PC-9 (cell line): Measurements from ENCODE around the gene NSUN6. TPM values are rescaled to one million over a fixed set of nuclear protein-coding genes. Genes with fewer than 3 reads are reported as not detected.

Source experiments
- BruUV-seq: library from RNA; stranded (reverse); fragments of 400-500 nt; replicated peaks from 2 replicates; lab custom pipeline; 2021; lab: Mats Ljungman, UMichigan
- CTCF ChIA-PET: fragments of 300-600 bp; sonication (Branson Sonifier 250); formaldehyde crosslinking; loops from one replicate; lab custom pipeline; 2022; ENCODE audit warnings: antibody characterized with exemption; lab: Charles Lee
- POLR2A ChIA-PET: fragments of 300-600 bp; sonication (Branson Sonifier 250); formaldehyde crosslinking; loops from one replicate; lab custom pipeline; 2022; ENCODE audit warnings: antibody characterized with exemption; ENCODE audit not compliant: unreplicated experiment; lab: Charles Lee
- DNase-seq, 2 experiments: peaks; one replicate each; pipeline versions ENCODE4 v3.0.0 to v3.0.0-alpha.2; 2015 to 2022; ENCODE audit warnings: mixed read lengths in 1 of 2
- H2AFZ ChIP-seq: fragments of 200-600 bp; sonication (generic); 2 replicates; pipeline ENCODE4 v1.8.1; 2017; ENCODE audit warnings: antibody characterized with exemption
- H3F3A ChIP-seq: fragments of 200-600 bp; sonication (generic); 2 replicates; pipeline ENCODE4 v1.8.1; 2017; ENCODE audit warnings: antibody characterized with exemption, mild to moderate bottlenecking, low read depth; ENCODE audit not compliant: insufficient read depth
- H3K27ac ChIP-seq: fragments of 200-600 bp; sonication (generic); 2 replicates; pipeline ENCODE4 v1.6.1; 2016; ENCODE audit warnings: mixed run types
- H3K27me3 ChIP-seq: fragments of 200-600 bp; sonication (generic); 2 replicates; pipeline ENCODE4 v1.6.1; 2016; ENCODE audit warnings: low read depth, mixed run types; ENCODE audit not compliant: insufficient read depth
- H3K36me3 ChIP-seq: fragments of 200-600 bp; sonication (generic); 2 replicates; pipeline ENCODE4 v1.6.1; 2016; ENCODE audit warnings: low read depth, mixed run types
- H3K4me1 ChIP-seq: fragments of 200-600 bp; sonication (generic); replicated peaks from 2 replicates; pipeline ENCODE4 v1.6.1; 2016; ENCODE audit warnings: mixed run types; ENCODE audit not compliant: insufficient read depth
- H3K4me2 ChIP-seq: fragments of 200-600 bp; sonication (generic); 2 replicates; pipeline ENCODE4 v1.6.1; 2017; ENCODE audit warnings: mixed run types
- H3K4me3 ChIP-seq: fragments of 200-600 bp; sonication (generic); 2 replicates; pipeline ENCODE4 v1.6.1; 2016; ENCODE audit warnings: mixed run types
- H3K79me2 ChIP-seq: fragments of 200-600 bp; sonication (generic); 2 replicates; pipeline ENCODE4 v1.6.1; 2017; ENCODE audit warnings: low read depth, mixed run types
- H3K9me2 ChIP-seq: fragments of 200-600 bp; sonication (generic); 2 replicates; pipeline ENCODE4 v1.8.1; 2017; ENCODE audit warnings: mild to moderate bottlenecking; ENCODE audit not compliant: insufficient read depth
- H3K9me3 ChIP-seq: fragments of 200-600 bp; sonication (generic); 2 replicates; pipeline ENCODE4 v1.8.1; 2016; ENCODE audit warnings: low read depth; ENCODE audit not compliant: insufficient read depth
- H4K20me1 ChIP-seq: fragments of 200-600 bp; sonication (generic); 2 replicates; pipeline ENCODE4 v1.8.1; 2017; ENCODE audit not compliant: insufficient read depth
- CTCF ChIP-seq: fragments of 200-600 bp; sonication (generic); conservative IDR thresholded peaks from 2 replicates; pipeline ENCODE4 v1.6.1; 2017; ENCODE audit warnings: mixed run types, antibody characterized with exemption, mild to moderate bottlenecking, moderate library complexity
- EZH2 ChIP-seq: fragments of 200-600 bp; sonication (generic); IDR thresholded peaks from 2 replicates; pipeline ENCODE4 v1.8.0; 2017; ENCODE audit warnings: antibody characterized with exemption, low read depth
- intact Hi-C: fragments of 100-400 bp; cut with micrococcal nuclease; formaldehyde crosslinking; loops from one replicate; pipeline ENCODE4 v1.10.0; 2022; ENCODE audit not compliant: unreplicated experiment
- total RNA-seq: library from RNA; stranded (reverse); gene quantifications from 2 replicates; pipeline ENCODE4 v1.2.3, GENCODE V29; 2021

The NSUN6 gene
- total RNA-seq, 1 experiment from 2014 or later, result 11.9 TPM

- Histone ChIP-seq H3K4me1 (peaks cover 15% of the 10 kb centered on the region), H3K36me3 (no peaks in the 10 kb centered on the region), H3K4me2 (peak overlapping the region; percentile 96), H3K79me2 (peaks cover 53% of the 10 kb centered on the region), H3K27me3 (no peaks in the 10 kb centered on the region), H4K20me1 (no peaks in the 10 kb centered on the region), H3K9me3 (no peaks in the 10 kb centered on the region), H3K4me3 (peak overlapping the region; percentile 89), H2AFZ (peak overlapping the region; percentile 83), H3K9me2 (no peaks in the 10 kb centered on the region), H3F3A (peaks cover 6% of the 10 kb centered on the region), H3K27ac (peak overlapping the region; percentile 91)
- no peak for TF ChIP-seq CTCF
- TF ChIP-seq EZH2, result no peak
- intact Hi-C loops, result no loop called here
- CTCF ChIA-PET, result interaction anchor here (0.6 kb wide), 1 partner anchor 31 kb away, joined by 5 read pairs; no protein-coding TSS in a partner anchor
- POLR2A ChIA-PET, result interaction anchor here (0.6 to 1.0 kb wide), 6 partner anchors 8 to 1823 kb away, joined by 3 to 19 read pairs (median 8); no protein-coding TSS in a partner anchor
- TSS peak; percentile 72 for BruUV-seq
- no peak for DNase-seq
These were observed 7.1 kb upstream of the NSUN6 start for GRCh38 chr10:18658271-18659124.

DNA sequence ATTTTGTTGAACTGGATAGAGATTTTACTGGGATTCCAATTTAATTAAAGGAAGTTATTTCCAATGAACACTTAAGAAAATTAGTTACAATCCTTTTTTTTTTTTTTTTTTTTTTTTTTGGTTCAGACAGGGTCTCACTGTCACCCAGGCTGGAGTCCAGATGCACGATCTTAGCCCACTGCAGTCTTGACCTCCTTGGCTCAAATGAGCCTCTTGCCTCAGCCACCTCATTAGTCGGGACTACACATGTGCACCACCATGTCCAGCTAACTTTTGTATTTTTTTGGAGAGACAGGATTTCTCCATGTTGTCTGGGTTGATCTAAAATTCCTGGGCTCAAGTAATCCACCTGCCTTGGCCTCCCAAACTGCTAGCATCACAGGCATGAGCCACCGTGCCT, 5.3 kb upstream of the NSUN6 start:
- Histone ChIP-seq H3K4me2 (no peak overlapping the region), H3K79me2 (peaks cover 35% of the 10 kb centered on the region), H3F3A (peaks cover 12% of the 10 kb centered on the region), H3K4me3 (no peak overlapping the region), H3K9me3 (no peaks in the 10 kb centered on the region), H3K4me1 (peaks cover 11% of the 10 kb centered on the region), H3K27me3 (no peaks in the 10 kb centered on the region), H3K27ac (no peak overlapping the region), H3K36me3 (no peaks in the 10 kb centered on the region), H3K9me2 (no peaks in the 10 kb centered on the region), H4K20me1 (no peaks in the 10 kb centered on the region), H2AFZ (no peak overlapping the region)
- intact Hi-C loops, result no loop called here
- BruUV-seq, result no TSS peak
- CTCF ChIA-PET, result no interaction called here
- TF ChIP-seq EZH2 (no peak), CTCF (no peak)
- POLR2A ChIA-PET, result interaction anchor here (0.6 kb wide), 2 partner anchors 10 to 50 kb away, joined by 3 to 4 read pairs; no protein-coding TSS in a partner anchor
- DNase-seq, result no peak

- Histone ChIP-seq H3K27me3 (no peaks in the 10 kb centered on the region), H3F3A (peaks cover 9% of the 10 kb centered on the region), H2AFZ (no peak overlapping the region), H3K79me2 (peaks cover 26% of the 10 kb centered on the region), H3K9me2 (no peaks in the 10 kb centered on the region), H3K9me3 (no peaks in the 10 kb centered on the region), H3K4me2 (no peak overlapping the region), H3K36me3 (no peaks in the 10 kb centered on the region), H3K4me3 (no peak overlapping the region), H3K4me1 (peaks cover 13% of the 10 kb centered on the region), H3K27ac (no peak overlapping the region), H4K20me1 (no peaks in the 10 kb centered on the region)
- ChIA-PET CTCF (no interaction called here), POLR2A (interaction anchor here (0.6 kb wide), 1 partner anchor 14 kb away, joined by 4 read pairs; no protein-coding TSS in a partner anchor)
- intact Hi-C loops, result loop anchor here (5.0 kb wide), 1 partner anchor 41 kb away; no protein-coding TSS in a partner anchor
- no peak for DNase-seq
- BruUV-seq, result no TSS peak
- TF ChIP-seq CTCF, result no peak
- TF ChIP-seq EZH2, result no peak
These were observed 1.7 kb upstream of the NSUN6 start for GRCh38 chr10:18653112-18653511.
